HG03432 (cell line): Measurements from ENCODE around the gene ASTN2.

ENCODE experiments used
- ATAC-seq: cut with Tn5 transposase; IDR thresholded peaks from one replicate; pipeline ENCODE4 v1.9.1; 2021; ENCODE audit warnings: mild to moderate bottlenecking, moderate library complexity; ENCODE audit not compliant: unreplicated experiment

Gene ASTN2

GRCh38 chr9:117414220-117414905, 494 bp downstream of the ASTN2 start:
- ATAC-seq: peak; percentile 35

GRCh38 chr9:117413346-117414219, 1.3 kb downstream of the ASTN2 start:
- no peak for ATAC-seq

DNA sequence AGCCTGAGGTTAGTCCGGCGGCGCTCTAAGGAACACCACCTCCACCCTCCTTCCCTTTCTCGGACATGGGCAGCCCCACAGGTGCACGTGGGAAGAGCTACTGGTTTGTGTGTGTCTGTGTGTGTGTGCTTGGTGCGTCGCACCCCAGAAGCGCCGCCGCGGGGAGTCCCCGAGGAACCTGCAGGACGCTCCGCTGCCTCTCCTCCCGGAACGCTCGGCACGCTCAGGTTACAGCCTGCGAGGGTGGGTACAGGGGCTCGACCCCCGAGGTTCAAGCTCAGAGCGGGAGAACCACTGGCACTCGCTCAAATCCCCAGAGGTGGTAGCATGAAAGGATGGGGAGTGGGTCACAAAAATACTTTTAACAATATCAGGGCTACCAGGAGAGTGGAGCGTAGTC, 2.0 kb downstream of the ASTN2 start:
- ATAC-seq: no peak

DNA sequence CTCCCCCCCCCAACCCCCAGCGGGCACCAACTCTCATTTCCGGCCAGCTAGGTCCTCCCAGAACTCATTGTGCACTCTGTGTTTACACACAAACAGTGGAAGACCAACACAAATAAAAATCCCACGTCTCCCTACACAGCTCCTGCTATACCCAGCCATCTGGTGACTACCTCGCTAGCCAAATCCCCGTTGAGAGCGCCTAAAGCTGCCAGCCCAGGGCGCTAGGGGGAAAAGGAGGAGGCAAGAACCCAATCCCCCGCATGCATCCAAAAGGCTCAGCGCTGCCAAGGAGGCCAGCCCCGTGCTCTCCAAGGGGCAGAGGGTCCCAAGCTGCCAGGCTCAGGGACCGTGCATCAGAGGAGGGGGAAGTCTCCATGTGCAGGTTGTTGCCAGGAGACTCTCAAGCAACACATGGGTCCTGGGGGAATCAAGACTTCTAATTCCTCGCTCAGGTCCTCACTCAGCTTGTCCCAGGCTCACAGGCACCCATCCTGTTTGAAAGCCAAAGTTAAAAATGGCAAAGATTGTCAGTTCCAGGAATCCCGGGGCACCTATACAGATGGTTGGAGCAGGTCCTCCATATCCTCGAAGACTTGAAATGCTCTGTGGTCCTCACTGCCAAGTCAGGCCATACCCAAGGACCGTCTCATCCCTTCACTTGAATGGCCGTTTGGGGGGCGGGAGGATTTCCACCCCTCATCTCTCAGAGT, 2.7 kb downstream of the ASTN2 start:
- no peak for ATAC-seq

DNA sequence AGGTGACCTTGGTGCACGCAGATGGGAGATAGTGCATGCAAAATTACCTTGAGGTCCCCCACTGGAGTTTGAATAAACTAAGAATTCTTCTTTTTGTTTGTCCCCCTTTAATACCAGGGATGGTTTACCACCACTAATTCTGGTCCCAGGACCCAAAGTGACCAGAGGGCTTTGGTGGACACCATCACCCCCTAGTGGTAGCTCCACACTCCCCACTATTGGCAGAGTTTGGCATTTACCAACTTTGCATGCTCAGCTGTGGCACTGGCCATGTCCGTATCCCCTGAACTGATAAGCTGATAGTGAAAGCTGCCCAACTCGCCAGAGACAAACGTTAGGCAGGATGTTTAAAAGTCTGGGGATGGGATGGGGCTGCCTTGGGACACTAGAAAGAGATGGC, 3.3 kb downstream of the ASTN2 start:
- peak; percentile 51 for ATAC-seq

DNA sequence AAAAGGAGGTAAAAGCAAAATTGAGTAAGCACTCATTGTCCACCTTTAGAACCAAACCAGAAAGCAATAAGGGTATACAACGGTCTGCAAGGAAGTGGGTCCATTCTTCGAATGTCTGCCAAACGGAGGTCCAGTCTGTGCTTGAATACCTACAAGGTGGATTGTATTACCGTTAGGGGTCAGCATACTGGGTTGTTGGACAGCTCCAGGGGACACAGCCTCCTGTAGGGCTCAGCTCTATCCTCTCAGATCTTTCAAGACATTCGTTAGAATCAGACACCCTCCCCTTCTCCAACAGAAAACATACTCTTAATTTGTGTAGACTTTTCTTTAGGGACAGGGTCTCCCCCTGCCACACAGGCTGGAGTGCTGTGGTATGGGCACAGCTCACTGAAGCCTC, 5.5 kb downstream of the ASTN2 start:
- no peak for ATAC-seq

DNA sequence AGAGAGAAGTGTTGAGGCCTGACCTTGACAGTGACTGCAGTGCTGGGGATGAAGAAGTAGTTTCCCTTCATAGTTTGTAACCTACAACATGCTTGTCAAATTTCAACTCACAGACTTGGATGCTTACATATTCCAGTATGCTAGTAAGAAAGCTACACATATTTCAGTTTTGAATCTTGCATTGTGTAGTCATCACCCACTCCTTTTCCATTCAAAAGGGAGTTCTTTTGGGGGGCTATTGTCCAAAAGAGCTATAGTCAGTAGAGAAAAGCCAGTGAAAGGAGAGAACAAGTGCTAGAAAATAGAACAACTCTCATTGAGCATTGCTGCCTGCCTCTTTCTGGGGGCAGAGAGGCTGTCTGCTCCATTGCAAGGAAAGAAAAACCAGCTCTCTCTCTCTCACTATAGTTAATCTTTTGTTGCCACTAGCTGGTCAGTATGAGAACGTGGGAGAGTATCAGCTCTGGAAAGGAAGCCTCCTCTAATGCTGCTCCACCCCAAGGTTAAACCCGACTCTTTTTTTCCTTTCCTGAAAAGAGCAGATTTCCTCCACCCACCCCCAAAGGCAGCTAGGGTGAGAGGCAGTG, 7.3 kb downstream of the ASTN2 start:
- ATAC-seq: no peak

GRCh38 chr9:117405950-117406705, 8.7 kb downstream of the ASTN2 start:
- no peak for ATAC-seq

DNA sequence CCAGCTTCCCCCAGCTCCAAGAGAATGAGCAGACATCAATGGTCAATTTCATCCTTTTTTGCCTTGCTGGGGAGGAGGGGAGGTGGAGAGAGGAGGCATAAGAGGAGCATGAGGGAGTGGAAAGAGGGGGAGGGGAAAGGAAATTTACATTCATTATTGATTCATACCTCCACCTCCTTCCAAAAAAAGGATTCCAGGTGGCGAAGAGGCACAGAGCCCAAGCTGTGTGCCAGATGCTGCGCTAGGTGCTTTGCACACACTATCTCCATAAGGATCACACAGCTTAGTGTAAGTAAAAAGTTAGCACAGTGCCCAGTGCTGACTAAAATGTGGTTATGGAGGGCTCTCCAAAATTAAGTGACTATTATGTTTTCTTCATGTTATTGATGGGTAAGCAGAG, 11.0 kb downstream of the ASTN2 start:
- no peak for ATAC-seq

- no peak for ATAC-seq
Observed at GRCh38 chr9:117403403-117403811, 11.4 kb downstream of the ASTN2 start.

DNA sequence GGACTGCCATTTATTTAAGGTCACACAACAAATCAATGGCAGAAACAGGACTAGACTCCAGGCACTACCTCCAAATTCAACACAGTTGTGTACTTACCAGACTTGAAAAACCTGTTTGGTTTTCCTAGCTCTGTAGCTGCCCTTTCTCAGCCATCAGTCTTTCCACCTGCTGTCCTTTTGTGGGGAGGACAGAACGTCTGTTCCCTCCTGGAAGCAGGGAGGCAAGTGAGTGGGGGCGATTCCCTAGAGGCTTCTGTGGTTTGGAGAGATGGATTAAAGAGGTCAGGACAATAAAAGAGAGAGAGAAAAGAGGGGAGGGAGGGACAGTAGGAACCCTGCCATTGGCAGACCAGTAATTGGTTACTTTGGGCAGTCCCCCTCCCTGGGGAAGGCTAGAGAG, 14.7 kb downstream of the ASTN2 start:
- ATAC-seq: no peak

GRCh38 chr9:117395151-117395650, 19.7 kb downstream of the ASTN2 start:
- ATAC-seq: no peak

- no peak for ATAC-seq
Observed at GRCh38 chr9:117394655-117395054, 20.2 kb downstream of the ASTN2 start.

DNA sequence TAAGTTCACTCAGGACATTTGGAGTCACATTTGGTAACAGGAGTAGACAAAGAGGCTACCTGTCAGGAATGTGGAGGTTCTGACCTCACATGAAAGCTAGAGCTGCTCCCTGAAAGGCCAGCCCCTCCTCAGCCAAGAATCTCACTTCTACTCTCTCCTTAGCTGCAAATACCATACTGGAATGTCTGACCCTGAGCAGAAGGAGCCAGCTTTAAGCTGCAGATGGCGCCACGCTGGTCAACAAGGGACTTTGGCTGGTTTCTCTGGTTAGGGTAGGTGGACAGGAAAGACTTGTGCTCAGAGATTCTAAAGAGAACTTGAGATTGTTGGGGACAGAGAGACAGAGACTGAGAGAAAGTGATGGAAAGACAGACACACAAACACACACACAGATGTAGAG, 21.9 kb downstream of the ASTN2 start:
- no peak for ATAC-seq

DNA sequence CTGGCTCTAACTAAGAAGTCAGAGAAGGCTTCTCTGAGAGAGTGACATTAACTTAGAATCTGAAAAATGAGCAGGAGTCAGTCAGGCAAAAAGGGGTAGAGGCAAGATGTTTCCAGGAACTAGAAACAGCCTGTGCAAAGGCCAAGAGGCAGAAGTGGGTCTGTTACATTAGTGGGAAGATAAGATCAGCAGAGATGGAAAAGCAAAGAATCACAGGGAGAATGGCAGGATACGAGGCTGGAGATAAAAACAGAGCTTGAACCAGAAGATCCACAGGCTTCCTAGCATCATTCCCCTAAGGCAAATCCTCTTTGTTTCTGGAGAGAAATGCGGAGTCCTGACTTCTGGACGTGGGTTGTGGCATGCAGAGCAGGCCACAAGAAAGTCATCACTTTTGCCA, 27.4 kb downstream of the ASTN2 start:
- no peak for ATAC-seq

DNA sequence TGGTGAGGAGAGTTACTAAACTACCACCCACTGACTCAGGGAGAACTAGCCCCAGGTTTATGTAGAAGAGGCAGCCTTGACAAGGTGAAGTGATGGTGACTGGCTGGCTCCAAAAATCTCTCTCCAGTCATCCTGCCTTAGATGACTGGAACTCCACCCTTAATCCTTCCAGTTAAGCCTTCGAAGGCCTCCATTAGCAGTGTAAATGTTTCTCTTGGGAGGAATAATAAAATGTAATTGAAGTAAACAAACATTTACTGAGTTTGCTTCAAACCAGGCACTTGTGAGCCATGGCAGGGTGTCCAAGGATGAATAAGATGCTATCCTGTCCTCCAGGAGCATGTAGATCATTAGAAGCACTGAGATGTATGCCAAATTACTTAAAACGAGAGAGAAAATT, 35.5 kb downstream of the ASTN2 start:
- ATAC-seq: no peak

- no peak for ATAC-seq
Observed at GRCh38 chr9:117377046-117377445, 37.8 kb downstream of the ASTN2 start.

- ATAC-seq: no peak
Observed at GRCh38 chr9:117375956-117376355, 38.9 kb downstream of the ASTN2 start.

- no peak for ATAC-seq
Observed at GRCh38 chr9:117374076-117374725, 40.7 kb downstream of the ASTN2 start.

- ATAC-seq: no peak
Observed at GRCh38 chr9:117368684-117369230, 46.1 kb downstream of the ASTN2 start.
